GM21423 (cell line): ENCODE results near the gene AFAP1.

Experiments
- ATAC-seq: cut with Tn5 transposase; IDR thresholded peaks from one replicate; pipeline ENCODE4 v1.9.1; 2021; ENCODE audit warnings: mild to moderate bottlenecking, moderate library complexity; ENCODE audit not compliant: unreplicated experiment

AFAP1 gene

DNA sequence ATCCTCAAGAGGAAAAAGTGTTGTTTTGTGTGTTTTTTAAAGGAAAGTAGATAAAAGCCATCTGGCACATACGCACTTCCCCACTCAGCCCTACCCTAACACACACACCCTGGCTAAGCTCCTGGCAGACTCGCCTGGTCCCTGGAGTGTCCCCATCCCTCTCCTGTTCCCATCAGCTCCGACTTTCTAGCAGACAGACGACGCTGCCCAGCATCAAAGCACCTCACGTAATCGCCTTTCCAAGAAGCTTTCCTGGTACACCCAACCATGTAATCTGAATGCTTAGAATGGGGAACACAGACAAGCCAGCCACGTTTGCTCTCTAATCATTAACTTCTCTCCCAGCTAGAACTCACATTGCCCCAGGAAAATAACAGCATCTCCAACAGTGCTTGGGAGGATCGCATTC is 116.2 kb downstream of the AFAP1 start:
- ATAC-seq: no peak

DNA sequence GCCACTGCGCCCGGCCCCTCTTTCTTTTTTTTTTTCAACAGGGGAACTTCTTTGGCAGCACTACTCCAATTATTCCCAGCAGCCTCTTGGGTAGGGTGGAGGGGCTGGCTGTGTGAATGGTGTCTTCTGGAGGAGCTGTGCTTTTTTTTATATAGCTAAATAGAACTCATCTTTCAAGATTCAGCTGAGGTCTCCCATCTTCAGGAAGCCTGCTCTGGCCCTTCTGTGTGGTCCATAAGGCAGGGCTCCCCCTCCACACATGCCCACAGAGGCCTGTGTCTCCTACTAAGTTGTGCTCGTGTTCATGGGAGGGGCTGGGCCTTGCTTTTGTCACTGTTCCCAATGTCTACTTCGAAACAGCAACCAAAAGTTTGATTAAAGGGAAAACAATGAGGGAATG is 116.8 kb downstream of the AFAP1 start:
- no peak for ATAC-seq

DNA sequence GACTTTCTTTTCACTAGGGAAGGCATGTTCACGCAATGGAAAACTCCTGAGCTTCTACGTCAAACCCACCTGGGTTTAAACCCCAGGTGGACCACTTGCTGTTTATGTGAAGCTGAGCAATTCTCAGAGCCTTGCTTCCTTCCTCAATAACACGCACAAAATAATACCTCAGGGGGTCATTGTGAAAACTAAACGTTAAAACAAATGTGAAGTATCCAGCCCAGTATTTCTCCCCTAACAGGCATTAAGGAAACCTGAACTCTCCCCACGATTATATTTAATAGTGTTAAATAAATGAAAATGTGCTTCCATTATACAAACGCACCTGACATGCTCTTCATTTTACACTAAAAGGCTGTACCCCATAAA is 117.5 kb downstream of the AFAP1 start:
- no peak for ATAC-seq

DNA sequence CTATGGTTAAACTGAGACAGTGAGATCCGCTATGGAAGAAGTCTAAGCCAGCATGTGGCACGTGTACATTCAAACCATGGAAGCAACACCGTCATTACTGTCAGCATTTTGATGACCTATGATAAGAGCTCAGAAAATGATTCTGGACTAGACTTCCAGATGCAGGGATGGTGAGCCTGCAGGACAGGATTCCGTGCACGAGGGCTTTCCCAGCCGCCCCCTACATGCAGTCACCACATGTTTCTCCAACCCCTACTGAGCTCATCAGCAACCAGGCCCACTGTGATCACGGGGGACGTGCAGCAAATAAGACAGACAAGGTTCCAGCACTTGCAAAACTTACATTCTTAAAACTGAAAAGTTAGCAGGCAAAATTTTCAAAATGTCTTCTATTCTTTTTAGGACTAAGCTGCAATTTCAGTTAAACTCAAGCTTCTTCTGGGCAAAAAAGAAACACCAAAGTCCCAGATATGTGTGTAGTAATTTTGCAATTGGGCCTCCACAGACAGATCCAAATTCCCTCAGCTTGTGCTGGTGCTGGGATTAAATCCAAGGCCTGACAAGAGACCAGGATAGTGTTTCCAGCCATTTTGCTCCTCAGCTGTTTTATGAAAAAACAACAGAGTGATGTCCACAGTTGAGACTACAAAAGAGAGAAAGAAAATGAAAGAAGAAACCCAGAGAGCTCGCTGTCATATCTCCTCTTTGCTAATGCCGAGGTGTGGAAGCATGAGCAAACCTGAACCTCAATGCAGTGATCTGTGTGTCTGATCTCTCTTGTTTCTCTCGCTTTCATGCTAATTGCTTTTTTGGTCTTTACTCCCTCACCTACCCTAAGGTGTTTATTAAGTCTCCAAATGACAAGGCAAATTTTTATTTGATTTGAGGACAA is 118.2 kb downstream of the AFAP1 start:
- no peak for ATAC-seq

DNA sequence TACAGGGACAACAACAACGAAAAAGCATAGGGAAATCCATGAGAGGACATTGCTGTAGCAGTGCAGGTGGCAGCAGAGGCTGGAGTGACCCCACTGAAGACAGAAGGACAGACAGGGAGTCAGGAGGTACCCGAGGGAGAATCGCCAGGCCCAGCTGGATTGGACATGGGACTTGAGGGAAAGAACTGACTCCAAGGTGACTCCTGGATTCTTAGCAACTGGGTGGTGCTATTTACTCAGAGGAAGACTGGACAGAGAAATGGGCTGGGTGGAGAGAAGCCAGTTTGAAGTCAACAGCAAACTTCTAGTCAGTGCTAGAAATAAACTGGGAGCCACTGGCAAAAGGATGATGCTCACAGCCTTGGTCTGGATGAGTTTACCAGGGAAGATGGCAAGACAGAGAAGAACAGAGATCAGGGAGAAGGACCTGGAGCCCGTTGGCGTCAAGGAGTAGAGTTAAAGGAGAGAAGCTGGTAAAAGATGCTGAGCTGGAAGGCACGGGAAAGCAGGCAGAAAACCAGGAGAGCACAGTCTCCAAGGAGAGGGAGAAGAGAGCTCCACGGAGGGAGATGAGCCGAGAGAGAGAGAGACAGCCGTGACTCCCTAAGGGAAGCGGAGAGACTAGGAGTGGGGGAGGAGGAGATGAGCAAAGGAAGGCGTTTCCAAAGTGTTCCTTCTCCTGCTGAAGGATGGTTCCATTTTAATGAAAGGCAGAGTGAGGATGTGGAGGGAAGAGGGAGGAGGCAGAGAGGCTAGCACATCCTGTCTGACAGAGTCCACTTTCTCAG is 119.4 kb downstream of the AFAP1 start:
- no peak for ATAC-seq

DNA sequence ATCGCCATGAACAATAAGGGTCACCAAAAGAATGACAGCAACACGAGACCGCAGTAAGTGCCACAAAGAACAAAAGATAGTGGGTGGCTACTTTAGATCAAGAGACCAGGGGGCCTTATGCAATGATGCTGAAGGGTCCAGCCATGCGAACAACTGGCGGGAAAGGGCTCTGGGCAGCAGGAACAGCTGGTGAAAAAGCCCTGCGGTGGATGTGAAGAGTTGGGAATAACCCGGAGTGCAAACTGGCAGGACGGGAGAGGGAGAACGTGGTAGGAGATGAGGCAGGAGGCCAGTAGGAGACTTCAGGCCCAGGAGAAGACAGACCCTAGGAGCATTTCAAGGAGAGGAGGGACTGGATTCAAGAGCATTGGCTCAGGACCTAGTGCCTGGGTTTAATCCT is 120.2 kb downstream of the AFAP1 start:
- ATAC-seq: no peak

DNA sequence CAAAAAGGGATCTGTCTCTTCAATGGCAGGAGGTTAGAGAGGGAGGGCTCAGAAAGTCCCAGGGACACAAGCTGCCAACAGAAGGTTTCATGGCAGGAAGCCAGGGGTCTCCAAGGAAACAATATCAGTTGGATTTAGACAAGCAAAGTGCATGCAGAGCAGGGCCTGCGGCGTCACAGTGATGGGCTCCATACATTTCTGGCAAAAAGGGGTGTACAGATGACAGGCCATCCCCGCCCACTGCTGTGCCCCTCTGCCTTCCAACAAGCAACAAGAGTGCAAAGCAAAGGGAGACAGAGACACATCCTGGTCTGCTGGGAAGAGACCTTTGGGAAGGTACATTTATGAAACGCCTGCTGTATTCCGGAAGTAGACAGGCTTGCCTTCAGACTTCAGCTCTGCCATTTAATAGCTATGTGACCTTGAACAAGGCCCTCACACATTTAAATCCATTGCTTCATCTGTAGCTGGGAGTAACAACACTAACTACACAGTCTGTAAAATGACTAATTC is 121.2 kb downstream of the AFAP1 start:
- no peak for ATAC-seq

DNA sequence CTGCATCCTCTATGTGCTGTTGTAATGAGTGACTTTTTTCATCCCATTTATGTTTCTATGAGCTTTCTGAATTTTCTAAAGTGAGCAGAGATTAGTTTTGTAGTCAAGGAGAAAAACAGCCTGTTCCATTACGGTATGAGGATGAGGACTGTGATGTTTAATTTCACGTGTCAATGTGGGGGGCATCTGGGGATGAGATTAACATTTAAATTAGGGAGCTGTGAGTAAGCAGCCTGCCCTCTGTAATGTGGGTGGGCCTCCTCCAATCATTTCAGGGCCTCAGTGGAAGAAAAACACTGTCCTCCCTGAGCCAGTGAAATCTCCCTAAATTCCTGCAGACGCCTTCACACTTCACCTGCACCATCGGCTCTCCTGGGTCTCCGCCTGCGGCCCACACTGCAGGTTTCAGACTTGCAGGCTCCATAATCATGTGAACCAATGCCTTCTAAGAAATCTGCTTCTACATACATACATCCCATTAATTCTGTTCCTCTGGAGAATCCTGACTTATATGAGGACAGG is 121.7 kb downstream of the AFAP1 start:
- no peak for ATAC-seq

DNA sequence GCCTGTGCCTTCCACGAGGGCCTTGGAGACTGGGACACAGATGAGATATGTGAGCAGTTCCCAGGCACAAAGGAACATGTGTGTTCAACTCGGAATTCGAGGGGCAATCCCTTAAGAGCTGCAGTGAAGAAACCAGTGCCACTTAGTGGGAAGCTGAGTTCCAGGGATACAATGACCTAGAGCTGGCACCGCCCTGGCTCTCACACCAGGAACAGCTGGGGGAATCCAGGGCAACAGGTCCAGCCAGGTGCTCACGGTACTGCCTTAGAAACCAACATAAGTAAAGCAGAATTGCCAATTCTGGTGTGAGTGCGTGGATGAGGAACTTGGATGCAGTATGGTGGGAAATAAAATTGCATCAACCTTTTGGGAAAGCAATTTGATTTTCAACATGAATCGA is 122.9 kb downstream of the AFAP1 start:
- ATAC-seq: no peak

DNA sequence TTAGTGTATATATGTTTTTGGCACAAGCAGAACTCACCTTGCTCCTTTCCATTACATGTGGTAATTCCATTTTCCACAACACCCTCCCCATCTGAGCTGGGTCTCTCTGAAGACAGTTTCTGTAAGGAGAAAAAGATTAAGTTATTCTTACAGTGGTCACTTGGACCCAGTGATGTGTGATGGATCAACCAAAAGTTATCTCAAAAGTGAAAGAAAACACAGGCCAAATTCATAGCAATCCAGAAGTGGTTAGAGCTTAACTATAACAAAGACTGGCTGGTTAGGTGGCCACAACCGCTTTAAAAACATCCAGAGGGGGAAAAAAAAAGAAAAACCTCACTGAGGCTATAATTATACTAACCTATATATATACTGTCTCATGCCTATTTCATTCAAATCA is 123.7 kb downstream of the AFAP1 start:
- ATAC-seq: no peak

DNA sequence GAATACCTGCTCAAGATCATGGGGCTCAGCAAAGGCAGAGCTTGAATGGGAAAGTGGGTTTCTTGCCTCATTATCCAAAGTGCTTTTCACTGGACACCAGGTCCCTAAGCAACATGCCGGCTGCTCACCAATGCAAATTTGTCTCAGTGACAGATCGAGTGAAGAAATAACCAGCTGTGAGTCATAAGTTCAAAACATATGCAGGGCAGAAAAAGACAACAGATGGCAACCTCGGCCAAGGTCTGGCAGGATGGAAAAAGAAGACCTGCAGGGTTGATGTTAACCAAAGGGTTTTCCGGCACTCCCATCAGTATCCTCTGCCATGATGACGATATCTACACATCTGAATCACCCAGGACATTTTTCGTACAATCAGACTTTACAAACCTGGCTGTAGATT is 124.1 kb downstream of the AFAP1 start:
- ATAC-seq: no peak

DNA sequence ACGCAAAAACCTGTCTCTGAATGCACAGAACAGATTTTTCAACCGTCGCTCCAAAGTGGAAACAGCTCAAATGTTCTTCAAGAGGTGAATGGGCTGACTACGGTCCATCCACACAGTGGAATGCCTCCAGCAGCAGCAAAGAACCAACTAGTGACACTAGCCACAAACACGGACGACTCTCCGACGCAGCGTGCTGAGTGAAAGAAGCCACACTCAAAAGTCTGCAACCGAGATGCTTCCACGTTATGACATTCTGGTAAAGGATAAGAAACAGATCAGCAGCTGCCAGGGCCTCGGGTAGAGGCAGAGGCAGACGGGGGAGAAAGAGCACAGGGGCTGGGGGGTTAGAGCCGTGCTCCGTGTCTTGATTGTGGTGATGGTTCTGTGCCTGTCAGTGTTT is 125.2 kb downstream of the AFAP1 start:
- no peak for ATAC-seq

DNA sequence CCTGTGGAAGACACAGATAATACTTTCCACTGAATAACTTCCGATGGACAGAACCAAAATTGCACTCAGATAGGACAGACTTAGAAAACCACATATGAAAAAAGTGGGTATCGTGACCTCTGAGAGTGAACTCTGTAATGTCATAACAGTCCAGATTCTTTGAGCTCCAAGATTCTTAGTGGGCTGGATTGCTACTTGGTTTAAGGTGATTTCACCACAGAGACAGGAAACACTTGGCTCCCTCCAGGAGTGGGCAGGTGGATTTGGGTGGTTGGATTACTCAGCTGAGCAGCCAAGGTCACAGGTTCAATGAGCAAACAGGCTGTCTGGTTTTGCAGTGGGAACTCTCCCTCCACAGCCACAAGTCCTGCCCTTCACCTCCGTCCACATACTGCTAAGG is 126.0 kb downstream of the AFAP1 start:
- no peak for ATAC-seq

DNA sequence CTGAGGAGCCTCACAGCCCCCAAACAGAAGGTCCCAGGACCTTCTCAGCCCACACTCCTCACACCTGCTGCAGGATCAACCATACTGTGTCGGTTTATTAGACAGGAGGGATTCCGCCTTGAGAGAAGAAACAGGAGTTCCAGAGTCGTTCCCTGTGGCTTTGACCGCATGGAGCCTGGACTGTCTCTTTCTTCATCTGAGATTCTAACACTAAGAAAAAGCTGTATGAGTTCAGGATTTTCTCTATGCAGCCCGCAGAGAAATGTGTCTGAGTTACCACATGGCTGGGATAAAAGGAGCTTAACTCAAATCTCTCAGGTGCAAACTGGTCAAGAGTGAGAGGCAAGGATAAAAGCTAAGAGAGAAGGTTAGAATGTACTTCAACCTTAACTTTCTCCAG is 126.7 kb downstream of the AFAP1 start:
- ATAC-seq: no peak

DNA sequence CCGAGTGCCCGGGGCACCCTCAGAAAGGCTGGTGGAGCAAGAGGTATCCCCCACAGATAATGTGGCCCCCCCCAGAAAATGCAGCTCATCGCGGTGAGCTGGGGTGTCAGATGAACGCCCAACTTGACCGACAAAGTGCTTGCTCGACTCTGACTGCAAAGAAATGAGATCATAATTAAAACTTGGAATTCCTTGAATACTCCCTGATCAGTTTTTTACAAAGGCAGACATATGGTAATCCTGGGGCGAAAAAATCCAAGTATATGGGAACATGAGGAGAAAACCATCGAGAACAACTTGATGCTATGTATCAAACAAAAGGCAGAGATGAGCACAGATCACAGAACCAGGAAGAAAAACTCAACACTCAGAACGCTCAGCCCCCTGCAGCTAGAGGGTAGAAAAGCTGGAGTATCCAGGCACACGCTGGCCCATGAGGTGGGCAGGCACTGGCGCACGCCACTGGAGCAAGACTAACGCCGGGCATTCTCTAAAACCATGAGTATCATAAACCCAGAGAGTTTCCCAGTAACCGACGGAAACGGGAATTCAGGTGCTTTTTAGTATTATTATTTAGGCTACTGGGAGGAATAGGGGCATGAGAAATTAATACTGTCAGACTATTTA is 127.3 kb downstream of the AFAP1 start:
- ATAC-seq: no peak

DNA sequence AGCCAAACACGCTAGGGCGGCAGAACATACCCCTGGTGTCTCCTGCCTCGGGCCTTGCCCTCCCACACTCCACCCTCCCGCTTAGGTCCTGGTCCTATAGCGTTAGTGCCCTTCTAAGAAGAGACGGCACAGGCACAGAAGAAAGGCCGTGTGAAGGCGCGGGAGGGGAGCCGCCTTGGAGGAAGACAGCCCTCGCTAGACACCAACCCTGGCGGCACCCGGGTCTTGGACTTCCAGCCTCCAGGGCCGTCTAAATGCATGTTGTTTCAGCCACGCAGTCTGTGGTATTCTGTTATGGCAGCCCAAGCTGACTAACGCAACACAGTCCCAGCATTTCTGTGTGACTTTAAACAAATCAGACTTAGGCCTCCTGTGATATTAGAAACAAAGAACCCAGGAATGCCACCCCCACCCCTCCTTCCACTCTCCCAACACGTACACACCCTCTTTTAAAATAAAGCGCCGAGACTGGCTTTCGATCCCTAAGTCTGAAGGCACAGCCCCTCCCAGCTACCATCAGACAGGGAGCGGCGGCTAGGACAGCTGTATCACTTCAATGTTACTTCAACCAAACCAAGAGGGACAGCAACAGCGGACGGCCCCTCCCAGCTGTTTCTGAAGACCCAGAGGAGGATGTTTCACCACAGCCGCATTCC is 128.0 kb downstream of the AFAP1 start:
- ATAC-seq: no peak

DNA sequence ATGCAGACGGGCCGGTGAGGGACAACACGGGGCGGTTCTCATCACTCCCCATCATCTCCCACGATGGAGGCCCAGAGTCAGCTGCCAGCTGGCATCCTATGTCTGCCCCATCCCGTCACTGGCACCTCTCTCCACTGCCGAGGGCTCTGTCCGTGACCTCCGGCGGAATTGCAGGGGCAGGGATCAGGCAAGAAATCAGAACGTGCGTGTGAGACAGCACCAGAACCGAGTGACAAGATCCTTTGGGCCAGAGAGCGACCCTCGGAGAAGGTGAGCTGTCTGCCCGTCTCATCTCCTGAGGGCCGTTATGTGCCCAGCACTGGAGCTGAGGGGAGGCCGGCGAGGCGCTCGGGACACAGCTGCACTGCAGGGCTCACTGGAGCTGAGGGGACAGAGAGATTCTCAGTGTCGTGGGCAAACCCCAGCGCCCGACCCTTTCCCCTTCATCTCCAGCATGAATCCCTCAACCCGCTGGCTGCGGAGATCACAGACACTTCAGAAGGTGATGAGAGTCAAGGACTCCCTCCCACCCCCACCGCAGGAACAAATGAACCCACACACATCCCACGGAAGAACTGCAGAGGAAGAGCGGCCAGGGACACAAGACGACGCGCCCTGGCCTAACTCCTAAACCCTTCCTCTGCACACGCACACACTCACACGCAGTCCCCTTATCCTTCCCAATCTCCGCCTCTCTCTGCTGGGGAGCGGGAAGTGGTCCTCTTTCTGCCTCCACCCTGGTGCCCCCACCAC is 128.7 kb downstream of the AFAP1 start:
- ATAC-seq: no peak

DNA sequence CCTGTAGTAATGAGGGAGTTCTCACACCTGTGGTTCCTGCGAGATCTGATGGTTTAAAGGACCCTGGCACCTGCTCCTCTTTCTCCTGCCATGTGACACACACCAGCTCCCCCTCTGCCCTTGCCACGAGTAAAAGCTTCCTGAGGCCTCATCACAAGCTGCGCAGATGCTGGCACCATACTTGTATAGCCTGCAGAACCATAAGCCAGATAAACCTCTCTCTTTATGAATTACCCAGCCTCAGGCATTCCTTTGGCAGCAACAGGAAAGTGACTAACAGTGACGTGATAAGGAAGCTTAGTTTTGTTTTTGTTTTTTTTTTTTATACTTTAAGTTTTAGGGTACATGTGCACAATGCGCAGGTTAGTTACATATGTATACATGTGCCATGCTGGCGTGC is 130.9 kb downstream of the AFAP1 start:
- no peak for ATAC-seq

DNA sequence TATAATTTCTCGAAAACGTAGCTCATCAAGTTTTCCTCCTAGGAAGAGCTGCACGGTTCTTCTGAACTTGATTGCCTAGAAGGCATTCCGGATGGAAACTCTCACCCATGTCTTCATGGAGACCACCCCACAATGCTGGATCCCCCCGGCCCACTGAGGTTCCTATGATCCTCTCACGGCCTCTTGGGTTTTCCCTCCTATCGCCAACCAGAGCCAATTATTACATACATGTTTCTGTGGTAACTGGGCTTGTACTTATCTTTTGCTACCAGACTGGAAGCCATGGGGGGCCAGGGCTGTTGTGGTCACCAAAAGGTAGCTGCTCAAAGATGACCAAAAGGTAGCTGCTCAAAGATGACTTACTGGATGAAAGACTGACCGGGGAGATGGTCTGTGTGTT is 131.5 kb downstream of the AFAP1 start:
- ATAC-seq: no peak

DNA sequence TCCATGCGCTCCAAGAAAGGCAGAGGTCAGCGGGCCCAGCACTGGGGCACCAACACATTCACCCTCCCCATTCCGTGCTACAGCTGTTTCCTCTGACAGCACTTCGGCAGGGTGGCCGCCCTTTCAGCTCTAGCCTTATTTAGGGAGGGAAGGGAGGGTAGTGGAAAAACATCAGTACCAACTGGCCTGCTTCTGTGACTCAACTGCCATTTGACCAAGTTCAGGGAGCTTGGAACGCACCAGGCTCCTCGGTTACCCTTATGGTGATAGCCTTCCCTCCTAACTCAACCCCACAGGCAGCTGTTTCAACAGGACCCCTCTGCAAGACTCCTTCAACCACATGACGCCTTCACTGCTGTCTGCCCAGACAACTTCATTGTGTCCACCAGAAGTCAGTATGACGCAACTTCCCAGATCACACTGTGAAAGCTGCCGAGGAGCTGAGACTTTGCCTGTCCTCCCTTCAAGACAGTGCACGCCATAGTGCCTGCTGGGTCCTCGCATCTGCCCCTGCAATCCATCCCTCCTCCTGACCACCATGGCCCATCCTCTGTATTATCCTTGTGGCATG is 132.2 kb downstream of the AFAP1 start:
- ATAC-seq: no peak
